ENCODE measurements around the gene TTC17. TPM values are rescaled to one million over a fixed set of nuclear protein-coding genes. Genes with fewer than 3 reads are reported as not detected.
A peak's percentile ranks its signal among the peaks of the same experiment; 100 is the strongest.

Gene TTC17
- total RNA-seq, 1 experiment from 2014 or later = 42.1 TPM

DNA sequence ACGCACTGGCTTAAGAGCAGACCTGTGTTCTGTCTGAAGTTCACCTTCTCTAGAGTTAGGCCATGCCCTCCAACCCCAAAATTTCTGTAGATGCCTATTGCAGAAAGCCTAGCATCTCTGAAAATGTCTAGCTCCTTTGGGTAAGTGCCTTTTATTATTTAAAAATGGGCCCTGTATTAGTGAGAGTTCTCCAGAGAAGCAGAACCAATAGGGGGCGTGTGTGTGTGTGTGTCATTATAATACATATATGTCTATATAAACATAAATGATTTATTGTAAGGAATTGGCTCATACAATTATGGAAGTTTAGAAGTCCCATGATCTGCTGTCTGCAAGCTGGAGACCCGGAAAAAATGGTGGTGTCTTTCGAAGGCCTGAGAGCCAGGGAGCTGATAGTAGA lies 144.7 kb downstream of the TTC17 start:
- no peaks in the 10 kb centered on the region for H3K36me3 ChIP-seq (ENCODE audit: low read depth, low read length)
- no peak; the same call in 1 of the 2 replicates for ATAC-seq
- BruUV-seq (replicated peaks) = no TSS peak

DNA sequence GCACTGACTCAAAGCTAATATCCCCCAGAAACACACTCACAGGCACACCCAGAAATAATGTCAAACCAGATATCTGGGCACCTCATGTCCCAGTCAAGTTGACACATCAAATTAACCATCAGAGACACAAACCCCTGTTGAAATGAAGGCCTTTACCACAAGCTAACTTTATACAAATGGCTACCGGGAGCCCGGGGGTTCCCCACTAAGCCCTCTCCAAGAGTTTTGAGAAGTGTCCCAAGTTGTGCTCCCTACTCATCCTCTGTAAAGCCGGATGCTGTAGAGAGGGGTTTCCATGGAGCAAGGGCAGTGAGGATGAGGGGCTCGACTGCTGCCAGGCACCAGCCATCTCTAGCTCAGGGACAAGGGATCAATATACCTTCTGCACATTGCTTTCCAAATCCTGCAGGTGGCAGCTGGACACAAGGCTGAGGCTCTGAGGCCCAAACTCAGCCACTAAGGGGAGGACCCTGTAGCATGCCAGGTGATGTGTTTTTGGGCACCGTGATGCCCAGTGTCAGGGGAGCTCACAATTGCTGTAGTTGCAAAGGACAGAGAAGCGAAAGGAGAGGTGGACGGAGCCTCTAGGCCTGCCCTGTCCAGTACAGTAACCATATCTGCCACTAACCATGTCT lies 145.7 kb downstream of the TTC17 start:
- ATAC-seq (peak; percentile 89), DNase-seq (peak; percentile 53)
- CTCF ChIA-PET = interaction anchor here (0.5 to 1.2 kb wide), 3 partner anchors 63 to 347 kb away, joined by 4 to 8 read pairs (median 8); no protein-coding TSS in a partner anchor
- Histone ChIP-seq H3K9ac (ENCODE audit: low read length) (no peak overlapping the region), H3K79me2 (ENCODE audit: low read length) (no peaks in the 10 kb centered on the region), H3F3A (ENCODE audit: low read length, unreplicated experiment) (no peaks in the 10 kb centered on the region), H3K4me2 (ENCODE audit: low read length) (no peak overlapping the region), H3K27ac (ENCODE audit: low read length) (no peak overlapping the region), H3K36me3 (ENCODE audit: low read depth, low read length) (no peaks in the 10 kb centered on the region), H3K4me3 (ENCODE audit: low read length) (no peak overlapping the region), H3K27me3 (ENCODE audit: low read length) (0 out of 2 replicates have a peak, but pooled peaks cover 3% of the 10 kb centered on the region), H4K20me1 (ENCODE audit: low read length) (no peaks in the 10 kb centered on the region), H3K4me1 (ENCODE audit: insufficient read depth, low read length) (no peaks in the 10 kb centered on the region; the same call in 1 of the 2 replicates), H3K9me2 (replicated peaks; ENCODE audit: low read length) (no peaks in the 10 kb centered on the region), H2AFZ (ENCODE audit: low read length) (no peak overlapping the region), H3K9me3 (ENCODE audit: low read length) (no peaks in the 10 kb centered on the region)
- intact Hi-C loops (cut with micrococcal nuclease) = loop anchor here (1.0 to 5.0 kb wide), 3 partner anchors 62 to 348 kb away; no protein-coding TSS in a partner anchor
- TF ChIP-seq EZH2 (IDR thresholded peaks at IDR 0.05; ENCODE audit: low read length, unreplicated experiment) (no peak), EZH2phosphoT487 (IDR thresholded peaks at IDR 0.05; ENCODE audit: borderline replicate concordance, low read length) (no peak)
- TF ChIP-seq, protein P1, sequence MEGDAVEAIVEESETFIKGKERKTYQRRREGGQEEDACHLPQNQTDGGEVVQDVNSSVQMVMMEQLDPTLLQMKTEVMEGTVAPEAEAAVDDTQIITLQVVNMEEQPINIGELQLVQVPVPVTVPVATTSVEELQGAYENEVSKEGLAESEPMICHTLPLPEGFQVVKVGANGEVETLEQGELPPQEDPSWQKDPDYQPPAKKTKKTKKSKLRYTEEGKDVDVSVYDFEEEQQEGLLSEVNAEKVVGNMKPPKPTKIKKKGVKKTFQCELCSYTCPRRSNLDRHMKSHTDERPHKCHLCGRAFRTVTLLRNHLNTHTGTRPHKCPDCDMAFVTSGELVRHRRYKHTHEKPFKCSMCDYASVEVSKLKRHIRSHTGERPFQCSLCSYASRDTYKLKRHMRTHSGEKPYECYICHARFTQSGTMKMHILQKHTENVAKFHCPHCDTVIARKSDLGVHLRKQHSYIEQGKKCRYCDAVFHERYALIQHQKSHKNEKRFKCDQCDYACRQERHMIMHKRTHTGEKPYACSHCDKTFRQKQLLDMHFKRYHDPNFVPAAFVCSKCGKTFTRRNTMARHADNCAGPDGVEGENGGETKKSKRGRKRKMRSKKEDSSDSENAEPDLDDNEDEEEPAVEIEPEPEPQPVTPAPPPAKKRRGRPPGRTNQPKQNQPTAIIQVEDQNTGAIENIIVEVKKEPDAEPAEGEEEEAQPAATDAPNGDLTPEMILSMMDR (conservative IDR thresholded peaks at IDR 0.05; ENCODE audit: low read depth, low read length) = peak; percentile 62
- BruUV-seq (replicated peaks) = no TSS peak
- POLR2A ChIA-PET (ENCODE audit: unreplicated experiment) = interaction anchor here (0.6 kb wide), 2 partner anchors 233 to 348 kb away, joined by 3 to 4 read pairs; no protein-coding TSS in a partner anchor

More for the DNA sequence above, 144.7 kb downstream of the TTC17 start:
- Histone ChIP-seq H3K4me3 (ENCODE audit: low read length) (no peak overlapping the region), H3K4me1 (ENCODE audit: insufficient read depth, low read length) (no peaks in the 10 kb centered on the region; the same call in 1 of the 2 replicates), H2AFZ (ENCODE audit: low read length) (no peak overlapping the region), H4K20me1 (ENCODE audit: low read length) (no peaks in the 10 kb centered on the region), H3K9ac (ENCODE audit: low read length) (no peak overlapping the region), H3F3A (ENCODE audit: low read length, unreplicated experiment) (no peaks in the 10 kb centered on the region), H3K79me2 (ENCODE audit: low read length) (no peaks in the 10 kb centered on the region), H3K9me2 (replicated peaks; ENCODE audit: low read length) (no peaks in the 10 kb centered on the region), H3K27me3 (ENCODE audit: low read length) (0 out of 2 replicates have a peak, but pooled peaks cover 3% of the 10 kb centered on the region), H3K27ac (ENCODE audit: low read length) (no peak overlapping the region), H3K4me2 (ENCODE audit: low read length) (no peak overlapping the region), H3K9me3 (ENCODE audit: low read length) (no peaks in the 10 kb centered on the region)
- POLR2A ChIA-PET (ENCODE audit: unreplicated experiment) = no interaction called here
- peak; percentile 30 for DNase-seq
- intact Hi-C loops (cut with micrococcal nuclease) = loop anchor here (5.0 kb wide), 1 partner anchor 349 kb away; no protein-coding TSS in a partner anchor
- CTCF ChIA-PET = interaction anchor here (0.6 kb wide), 1 partner anchor 599 kb away, joined by 3 read pairs; no protein-coding TSS in a partner anchor
- TF ChIP-seq, protein P1 (conservative IDR thresholded peaks at IDR 0.05; ENCODE audit: low read depth, low read length) = peak; percentile 52
- no peak for TF ChIP-seq EZH2 (IDR thresholded peaks at IDR 0.05; ENCODE audit: low read length, unreplicated experiment)

DNA sequence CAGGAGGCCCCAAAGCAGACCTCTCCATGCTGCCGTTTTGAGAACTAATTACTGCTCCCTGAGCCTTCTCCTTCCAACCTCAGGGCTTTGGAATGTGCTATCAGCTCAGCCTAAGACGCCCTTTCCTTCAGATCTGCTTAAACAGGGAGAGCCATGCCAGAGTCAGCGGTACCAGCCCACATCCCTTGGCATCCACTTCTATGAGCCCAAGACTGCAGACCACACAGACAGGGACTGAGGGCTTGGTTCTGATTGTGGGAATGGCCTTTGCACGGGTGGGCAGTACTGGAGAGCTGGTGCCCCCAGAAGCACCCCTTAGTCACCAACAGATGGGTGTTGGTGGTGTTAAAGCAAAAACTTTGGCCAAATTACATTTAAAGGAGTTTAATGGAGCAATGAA lies 146.5 kb downstream of the TTC17 start:
- Histone ChIP-seq H3K9me2 (replicated peaks; ENCODE audit: low read length) (no peaks in the 10 kb centered on the region), H3K4me1 (ENCODE audit: insufficient read depth, low read length) (no peaks in the 10 kb centered on the region; the same call in 1 of the 2 replicates), H3K4me3 (ENCODE audit: low read length) (no peak overlapping the region), H3K4me2 (ENCODE audit: low read length) (no peak overlapping the region), H3K27me3 (ENCODE audit: low read length) (0 out of 2 replicates have a peak, but pooled peaks cover 3% of the 10 kb centered on the region), H3F3A (ENCODE audit: low read length, unreplicated experiment) (no peaks in the 10 kb centered on the region), H3K9ac (ENCODE audit: low read length) (no peak overlapping the region), H3K27ac (ENCODE audit: low read length) (no peak overlapping the region), H2AFZ (ENCODE audit: low read length) (no peak overlapping the region), H4K20me1 (ENCODE audit: low read length) (no peaks in the 10 kb centered on the region), H3K9me3 (ENCODE audit: low read length) (no peaks in the 10 kb centered on the region), H3K79me2 (ENCODE audit: low read length) (no peaks in the 10 kb centered on the region), H3K36me3 (ENCODE audit: low read depth, low read length) (no peaks in the 10 kb centered on the region)
- BruUV-seq (replicated peaks) = no TSS peak
- intact Hi-C loops (cut with micrococcal nuclease) = loop anchor here (2.0 kb wide), 1 partner anchor 62 kb away; no protein-coding TSS in a partner anchor
- ChIA-PET CTCF (interaction anchor here (1.2 kb wide), 1 partner anchor 62 kb away, joined by 4 read pairs; no protein-coding TSS in a partner anchor), POLR2A (ENCODE audit: unreplicated experiment) (interaction anchor here (0.6 kb wide), 1 partner anchor 232 kb away, joined by 3 read pairs; no protein-coding TSS in a partner anchor)
- no peak for ATAC-seq
- TF ChIP-seq, protein P1 (conservative IDR thresholded peaks at IDR 0.05; ENCODE audit: low read depth, low read length) = no peak
- TF ChIP-seq EZH2phosphoT487 (IDR thresholded peaks at IDR 0.05; ENCODE audit: borderline replicate concordance, low read length) (no peak), EZH2 (IDR thresholded peaks at IDR 0.05; ENCODE audit: low read length, unreplicated experiment) (no peak)
- no peak for DNase-seq

All from PC-3 (cell line).